GM12878 (cell line): ENCODE data around the gene CHCT1. TPM values are rescaled to one million over a fixed set of nuclear protein-coding genes. Genes with fewer than 3 reads are reported as not detected.

ENCODE experiments used
- ATAC-seq: fragments of 200-7000 bp; cut with Tn5 transposase; 3 replicates; pipeline ENCODE4 v1.9.1; 2020; ENCODE audit warnings: mild to moderate bottlenecking, moderate library complexity
- BruUV-seq: library from RNA; stranded (reverse); fragments of 400-500 nt; replicated peaks from 2 replicates; lab custom pipeline; 2021; lab: Mats Ljungman, UMichigan
- CTCF ChIA-PET: fragments of 300-600 bp; sonication (Branson Sonifier 250); formaldehyde crosslinking; extraction: SDS; loops from one replicate; lab custom pipeline; 2021; ENCODE audit warnings: inconsistent platforms; lab: Yijun Ruan, JAX
- POLR2A ChIA-PET: fragments of 350-600 bp; formaldehyde crosslinking; extraction: SDS; loops from one replicate; lab custom pipeline; 2021; ENCODE audit warnings: inconsistent platforms; lab: Charles Lee
- RAD21 ChIA-PET: fragments of 300-600 bp; sonication (Branson Sonifier 250); formaldehyde crosslinking; loops from one replicate; lab custom pipeline; 2023; ENCODE audit warnings: antibody characterized with exemption; ENCODE audit not compliant: unreplicated experiment; lab: Charles Lee
- SMC1A ChIA-PET: fragments of 300-600 bp; sonication (Branson Sonifier 250); formaldehyde crosslinking; loops from one replicate; lab custom pipeline; 2023; ENCODE audit not compliant: unreplicated experiment, uncharacterized antibody; lab: Charles Lee
- DNase-seq: peaks from one replicate; pipeline ENCODE4 v3.0.0-alpha.2; 2011; ENCODE audit warnings: low read depth, low spot score
- FAIRE-seq: peaks from 3 replicates; lab custom pipeline; 2011; peaks lifted over from hg19 to GRCh38; lab: Jason Lieb, UNC
- H2AFZ ChIP-seq: 2 replicates; pipeline ENCODE4 v1.6.0; 2011; ENCODE audit warnings: low read depth, low read length, control low read depth; ENCODE audit not compliant: control insufficient read depth
- H3K27ac ChIP-seq: 2 replicates; pipeline ENCODE4 v1.5.1; 2011; ENCODE audit warnings: control low read depth; ENCODE audit not compliant: control insufficient read depth, insufficient read depth
- H3K27me3 ChIP-seq, 2 experiments: replicated peaks in 1 of 2; 2 replicates each; pipeline versions ENCODE4 v1.6.0 to v1.6.1; 2011; ENCODE audit warnings: low read length in 1 of 2; ENCODE audit not compliant: control insufficient read depth in 2 of 2, insufficient read depth in 2 of 2
- H3K36me3 ChIP-seq, 2 experiments: 2 replicates each; pipeline ENCODE4 v1.5.1; 2011; ENCODE audit warnings: low read length in 1 of 2; ENCODE audit not compliant: control insufficient read depth in 2 of 2, insufficient read depth in 2 of 2
- H3K4me1 ChIP-seq: 2 replicates; pipeline ENCODE4 v1.6.1; 2011; ENCODE audit warnings: mild to moderate bottlenecking, low read length, moderate library complexity, mixed read lengths; ENCODE audit not compliant: control insufficient read depth, insufficient read depth
- H3K4me2 ChIP-seq: 2 replicates; pipeline ENCODE4 v1.6.0; 2011; ENCODE audit warnings: control low read depth; ENCODE audit not compliant: control insufficient read depth, insufficient read depth
- H3K4me3 ChIP-seq: fragments of 200-600 bp; sonication (generic); 2 replicates; pipeline ENCODE4 v1.5.1; 2016
- H3K79me2 ChIP-seq: 2 replicates; pipeline ENCODE4 v1.6.0; 2011; ENCODE audit warnings: low read length; ENCODE audit not compliant: control insufficient read depth, insufficient read depth
- H3K9ac ChIP-seq: 2 replicates; pipeline ENCODE4 v1.8.0; 2011; ENCODE audit warnings: low read length, control low read depth, mixed read lengths; ENCODE audit not compliant: control insufficient read depth, insufficient read depth
- H3K9me3 ChIP-seq: replicated peaks from 3 replicates; pipeline ENCODE4 v1.5.1; 2011; ENCODE audit warnings: mild to moderate bottlenecking, low read length; ENCODE audit not compliant: control insufficient read depth, insufficient read depth
- H4K20me1 ChIP-seq: 2 replicates; pipeline ENCODE4 v1.6.0; 2011; ENCODE audit not compliant: control insufficient read depth, insufficient read depth
- ATF2 ChIP-seq: IDR thresholded peaks from 2 replicates; pipeline ENCODE4 v1.6.1; 2012; ENCODE audit warnings: low read length, inconsistent platforms
- BHLHE40 ChIP-seq, 2 experiments: fragments of 450-650 bp in 1 of 2; IDR thresholded peaks; 2 replicates each; pipeline ENCODE4 v1.6.1; 2011 to 2017; ENCODE audit warnings: low read depth in 2 of 2, borderline replicate concordance in 1 of 2, improper control_type of control experiment in 1 of 2, low read length in 1 of 2, mild to moderate bottlenecking in 1 of 2
- CBX5 ChIP-seq: sonication (generic); IDR thresholded peaks from 2 replicates; pipeline ENCODE4 v1.6.1; 2016; ENCODE audit warnings: low read depth, moderate library complexity, mild to moderate bottlenecking, inconsistent platforms
- GABPA ChIP-seq: IDR thresholded peaks from 2 replicates; pipeline ENCODE4 v1.6.1; 2014; ENCODE audit warnings: antibody characterized with exemption, low read depth, mild to moderate bottlenecking, inconsistent platforms
- HCFC1 ChIP-seq: fragments of 150-350 bp; IDR thresholded peaks from 2 replicates; pipeline ENCODE4 v1.6.1; 2014; ENCODE audit warnings: low read length
- NR2C1 ChIP-seq: fragments of 450-650 bp; IDR thresholded peaks from 2 replicates; pipeline ENCODE4 v1.6.1; 2017; ENCODE audit warnings: antibody characterized with exemption, mild to moderate bottlenecking, moderate library complexity
- RAD51 ChIP-seq: fragments of 450-650 bp; IDR thresholded peaks from 2 replicates; pipeline ENCODE4 v1.6.1; 2016; ENCODE audit warnings: moderate library complexity, mild to moderate bottlenecking, inconsistent platforms
- RUNX3 ChIP-seq: IDR thresholded peaks from 2 replicates; pipeline ENCODE4 v1.6.1; 2012; ENCODE audit warnings: low read length, inconsistent platforms
- SKIL ChIP-seq: fragments of 450-650 bp; IDR thresholded peaks from 2 replicates; pipeline ENCODE4 v1.6.1; 2017; ENCODE audit warnings: mild to moderate bottlenecking, low read depth, inconsistent platforms; ENCODE audit not compliant: poor library complexity, severe bottlenecking
- YY1 ChIP-seq: IDR thresholded peaks from 2 replicates; pipeline ENCODE4 v1.6.1; 2011; ENCODE audit warnings: low read depth, mild to moderate bottlenecking, low read length
- WGBS: methylation state at CpG from one replicate; pipeline ENCODE4 v1.1.6; 2016; ENCODE audit warnings: low lambda C conversion rate; ENCODE audit not compliant: insufficient replicate concordance, insufficient coverage; ENCODE audit errors: missing lambda C conversion rate; 5-methylcytosine and 5-hydroxymethylcytosine counted together
- in situ Hi-C: fragments of 300-500 bp; cut with MboI; formaldehyde crosslinking; loops from 9 replicates; pipeline ENCODE4 v1.14.3; 2018; ENCODE audit warnings: mixed read lengths
- intact Hi-C: fragments of 100-400 bp; cut with micrococcal nuclease; formaldehyde crosslinking; loops from one replicate; pipeline ENCODE4 v1.14.2; 2022; ENCODE audit not compliant: unreplicated experiment
- polyA plus RNA-seq, 11 experiments: library from polyadenylated mRNA; depleted of rRNA in 4 of 11; unstranded in 6 of 11; stranded (reverse) in 5 of 11; fragments of >200 nt; fragmentation: Nextera tagmentation in 4 of 11; fragmentation: Illumina TruSeq in 1 of 11; extraction: Ambion mirVana in 4 of 11; extraction: Trizol in 1 of 11; gene quantifications; 1 replicate in 1 of 11; 2 replicates in 10 of 11; pipeline versions ENCODE4 v1.2.1 to v1.2.3, GENCODE V29; 2011 to 2016; ENCODE audit warnings: inconsistent platforms in 2 of 11, missing spikeins in 2 of 11, low read depth in 1 of 11
- total RNA-seq, 4 experiments: library from RNA; depleted of rRNA in 3 of 4; stranded (reverse); fragments of >200 nt in 3 of 4; fragmentation: Illumina TruSeq in 1 of 4; extraction: Trizol in 1 of 4; gene quantifications; 2 replicates each; pipeline versions ENCODE4 v1.2.1 to v1.2.3, GENCODE V29; 2013 to 2021
- TF ChIP-seq, protein P1 (sequence below), 3 experiments: IDR thresholded peaks in 2 of 3; conservative IDR thresholded peaks in 1 of 3; 2 replicates each; pipeline ENCODE4 v1.5.1; 2011; ENCODE audit warnings: low read depth in 3 of 3, low read length in 3 of 3, mild to moderate bottlenecking in 3 of 3, control low read depth in 2 of 3, moderate library complexity in 2 of 3, inconsistent platforms in 1 of 3, mixed read lengths in 1 of 3; ENCODE audit not compliant: control insufficient read depth in 2 of 3, insufficient read depth in 1 of 3; ENCODE audit errors: extremely low read depth in 1 of 3
- TF ChIP-seq, protein P2 (sequence below): IDR thresholded peaks from 2 replicates; pipeline ENCODE4 v1.6.1; 2012; ENCODE audit warnings: mild to moderate bottlenecking, low read depth, low read length

CHCT1 gene
- total and polyA plus RNA-seq, 10 of the 15 experiments (the other 5 are each of a cell fraction or from before 2014, with no cell fraction given) = 0.23 to 0.35 TPM; not detected in 8

DNA sequence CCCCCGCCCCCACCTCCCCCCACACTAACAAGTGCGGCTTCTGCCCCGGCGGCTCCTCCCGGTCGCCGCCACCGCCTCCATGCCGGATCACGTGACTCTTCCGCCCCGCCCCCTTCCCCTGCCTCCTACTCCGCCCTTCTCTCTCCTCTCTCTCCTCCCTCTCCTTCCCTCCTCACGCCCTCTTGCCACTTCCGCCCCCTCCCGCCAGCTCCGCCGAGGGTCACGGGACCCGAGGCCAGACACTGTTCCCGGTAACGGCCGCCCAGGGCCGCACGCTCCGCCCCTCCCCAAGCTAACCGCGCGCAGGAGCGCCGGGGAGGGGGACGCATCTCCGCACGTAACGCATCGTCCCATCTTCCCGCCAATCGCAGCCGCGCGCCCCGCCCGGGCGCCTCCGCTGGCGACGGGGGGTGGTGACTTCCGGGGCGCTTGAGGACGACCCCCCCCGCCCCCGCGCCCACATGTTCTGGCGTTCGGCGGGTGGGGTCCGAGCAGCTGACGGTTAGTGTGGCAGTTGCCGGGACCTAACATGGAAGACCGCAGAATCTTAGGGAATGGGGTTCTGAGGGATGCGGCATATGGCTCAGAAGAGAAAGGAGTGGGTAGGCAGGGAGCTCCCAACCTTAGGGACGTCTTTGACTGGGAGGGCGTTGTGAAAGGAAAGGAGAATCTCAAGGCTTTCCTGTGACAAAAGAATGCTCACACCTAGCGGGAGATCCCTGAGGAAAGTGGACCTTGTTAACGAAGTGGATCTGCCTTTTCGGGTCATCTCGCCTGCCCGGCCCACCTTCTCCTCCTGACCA, 30.0 kb upstream of the CHCT1 start, which contains the start of gene USP32:
TSS of gene USP32 (minus strand) at position 92 of the 803 bp plus-strand sequence. CDS start 194 bp downstream, outside the sequence.
- Histone ChIP-seq H3K79me2 (peaks cover 38% of the 10 kb centered on the region), H3K36me3 (no peaks in the 10 kb centered on the region), H3K4me2 (peak within 1 kb of the TSS; percentile 91), H3K27me3 (no peaks in the 10 kb centered on the region), H3K9me3 (no peaks in the 10 kb centered on the region), H4K20me1 (no peaks in the 10 kb centered on the region), H3K4me3 (peak within 1 kb of the TSS; percentile 97), H3K4me1 (no peaks in the 10 kb centered on the region), H3K9ac (peak within 1 kb of the TSS; percentile 90), H3K27ac (peak within 1 kb of the TSS; percentile 89), H2AFZ (peak within 1 kb of the TSS; percentile 78)
- FAIRE-seq = no peak
- 1% methylated on average over 34 of the region's 68 CpGs for WGBS
- no TSS peak for BruUV-seq
- POLR2A ChIA-PET = interaction anchor here (0.6 to 1.8 kb wide), 8 partner anchors 10 to 313 kb away, joined by 3 to 10 read pairs (median 4); partner anchors contain the start of genes HEATR6 and PPM1D
- RAD21 ChIA-PET = interaction anchor here (0.6 to 0.9 kb wide), 3 partner anchors 36 to 161 kb away, joined by 3 read pairs; no protein-coding TSS in a partner anchor
- CTCF ChIA-PET = interaction anchor here (1.1 to 1.8 kb wide), 3 partner anchors 36 to 161 kb away, joined by 3 to 6 read pairs (median 4); no protein-coding TSS in a partner anchor
- DNase-seq = peak; percentile 96
- ATAC-seq = peak; percentile 88
- SMC1A ChIA-PET = interaction anchor here (0.8 to 1.8 kb wide), 4 partner anchors 78 to 305 kb away, joined by 3 to 5 read pairs (median 4); no protein-coding TSS in a partner anchor
- intact Hi-C loops = loop anchor here (5.0 kb wide), 1 partner anchor 85 kb away; no protein-coding TSS in a partner anchor
- in situ Hi-C loops = no loop called here
- TF ChIP-seq CBX5 (peak; percentile 44; the same call in 1 of the 2 replicates), RAD51 (peak; percentile 99), NR2C1 (peak; percentile 67), BHLHE40 (IDR thresholded peaks at IDR 0.05; ENCODE audit: borderline replicate concordance in 1 of 2, low read depth in 2 of 2, low read length in 1 of 2) (peak; percentile 97 to 99), HCFC1 (no peak; the same call in 1 of the 2 replicates), SKIL (no peak), GABPA (peak; percentile 71; the same call in 1 of the 2 replicates), YY1 (no peak; the same call in 1 of the 2 replicates), ATF2 (no peak), RUNX3 (peak; percentile 52; the same call in 1 of the 2 replicates)
- TF ChIP-seq, protein P1, sequence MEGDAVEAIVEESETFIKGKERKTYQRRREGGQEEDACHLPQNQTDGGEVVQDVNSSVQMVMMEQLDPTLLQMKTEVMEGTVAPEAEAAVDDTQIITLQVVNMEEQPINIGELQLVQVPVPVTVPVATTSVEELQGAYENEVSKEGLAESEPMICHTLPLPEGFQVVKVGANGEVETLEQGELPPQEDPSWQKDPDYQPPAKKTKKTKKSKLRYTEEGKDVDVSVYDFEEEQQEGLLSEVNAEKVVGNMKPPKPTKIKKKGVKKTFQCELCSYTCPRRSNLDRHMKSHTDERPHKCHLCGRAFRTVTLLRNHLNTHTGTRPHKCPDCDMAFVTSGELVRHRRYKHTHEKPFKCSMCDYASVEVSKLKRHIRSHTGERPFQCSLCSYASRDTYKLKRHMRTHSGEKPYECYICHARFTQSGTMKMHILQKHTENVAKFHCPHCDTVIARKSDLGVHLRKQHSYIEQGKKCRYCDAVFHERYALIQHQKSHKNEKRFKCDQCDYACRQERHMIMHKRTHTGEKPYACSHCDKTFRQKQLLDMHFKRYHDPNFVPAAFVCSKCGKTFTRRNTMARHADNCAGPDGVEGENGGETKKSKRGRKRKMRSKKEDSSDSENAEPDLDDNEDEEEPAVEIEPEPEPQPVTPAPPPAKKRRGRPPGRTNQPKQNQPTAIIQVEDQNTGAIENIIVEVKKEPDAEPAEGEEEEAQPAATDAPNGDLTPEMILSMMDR (IDR thresholded peaks at IDR 0.05 in 2 of 3, conservative IDR thresholded peaks at IDR 0.05 in 1 of 3; ENCODE audit: control insufficient read depth in 2 of 3, extremely low read depth in 1 of 3, insufficient read depth in 1 of 3, low read depth in 3 of 3, low read length in 3 of 3) = peak in 2 of 3 experiments; percentile 15 to 16; a peak in 1 of 6 replicates
- TF ChIP-seq, protein P2, sequence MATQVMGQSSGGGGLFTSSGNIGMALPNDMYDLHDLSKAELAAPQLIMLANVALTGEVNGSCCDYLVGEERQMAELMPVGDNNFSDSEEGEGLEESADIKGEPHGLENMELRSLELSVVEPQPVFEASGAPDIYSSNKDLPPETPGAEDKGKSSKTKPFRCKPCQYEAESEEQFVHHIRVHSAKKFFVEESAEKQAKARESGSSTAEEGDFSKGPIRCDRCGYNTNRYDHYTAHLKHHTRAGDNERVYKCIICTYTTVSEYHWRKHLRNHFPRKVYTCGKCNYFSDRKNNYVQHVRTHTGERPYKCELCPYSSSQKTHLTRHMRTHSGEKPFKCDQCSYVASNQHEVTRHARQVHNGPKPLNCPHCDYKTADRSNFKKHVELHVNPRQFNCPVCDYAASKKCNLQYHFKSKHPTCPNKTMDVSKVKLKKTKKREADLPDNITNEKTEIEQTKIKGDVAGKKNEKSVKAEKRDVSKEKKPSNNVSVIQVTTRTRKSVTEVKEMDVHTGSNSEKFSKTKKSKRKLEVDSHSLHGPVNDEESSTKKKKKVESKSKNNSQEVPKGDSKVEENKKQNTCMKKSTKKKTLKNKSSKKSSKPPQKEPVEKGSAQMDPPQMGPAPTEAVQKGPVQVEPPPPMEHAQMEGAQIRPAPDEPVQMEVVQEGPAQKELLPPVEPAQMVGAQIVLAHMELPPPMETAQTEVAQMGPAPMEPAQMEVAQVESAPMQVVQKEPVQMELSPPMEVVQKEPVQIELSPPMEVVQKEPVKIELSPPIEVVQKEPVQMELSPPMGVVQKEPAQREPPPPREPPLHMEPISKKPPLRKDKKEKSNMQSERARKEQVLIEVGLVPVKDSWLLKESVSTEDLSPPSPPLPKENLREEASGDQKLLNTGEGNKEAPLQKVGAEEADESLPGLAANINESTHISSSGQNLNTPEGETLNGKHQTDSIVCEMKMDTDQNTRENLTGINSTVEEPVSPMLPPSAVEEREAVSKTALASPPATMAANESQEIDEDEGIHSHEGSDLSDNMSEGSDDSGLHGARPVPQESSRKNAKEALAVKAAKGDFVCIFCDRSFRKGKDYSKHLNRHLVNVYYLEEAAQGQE = no peak
